Body of pancreas (tissue), 4 donors: ENCODE data around the gene CCDC172. TPM values are rescaled to one million over a fixed set of nuclear protein-coding genes. Genes with fewer than 3 reads are reported as not detected.

Experiments
- ATAC-seq: fragments of 150-250 bp; one replicate; pipeline ENCODE4 v1.9.1; 2016
- DNase-seq, 4 donors: peaks; one replicate each; pipeline ENCODE4 v3.0.0-alpha.2; 2019
- H3K27ac ChIP-seq, 4 donors: fragments of 200-600 bp; sonication (generic); 1 replicate in 3 of 4; 2 replicates in 1 of 4; pipeline versions ENCODE4 v1.5.1 to v1.6.1; 2016 to 2019; ENCODE audit warnings: mild to moderate bottlenecking in 1 of 4, mixed read lengths in 1 of 4, moderate library complexity in 1 of 4
- H3K27me3 ChIP-seq, 2 donors: fragments of 200-600 bp; sonication (generic); one replicate each; pipeline ENCODE4 v1.6.0; 2016; ENCODE audit warnings: mild to moderate bottlenecking in 1 of 2
- H3K36me3 ChIP-seq, 2 donors: fragments of 200-600 bp; sonication (generic); replicated peaks in 1 of 2; 2 replicates each; pipeline ENCODE4 v1.5.1; 2016; ENCODE audit warnings: low read depth in 2 of 2; ENCODE audit not compliant: insufficient read depth in 1 of 2
- H3K4me1 ChIP-seq: fragments of 200-600 bp; sonication (generic); one replicate; pipeline ENCODE4 v1.6.0; 2016
- H3K4me3 ChIP-seq, 2 donors: fragments of 200-600 bp; sonication (generic); 1 replicate in 1 of 2; 2 replicates in 1 of 2; pipeline ENCODE4 v1.5.1; 2016 to 2019
- H3K9me3 ChIP-seq, 3 donors: fragments of 200-600 bp; sonication (generic); 1 replicate in 2 of 3; 2 replicates in 1 of 3; pipeline ENCODE4 v1.5.1; 2016
- POLR2A ChIP-seq, 3 donors: fragments of 450-650 bp; IDR thresholded peaks; one replicate each; pipeline ENCODE4 v1.6.1; 2016; ENCODE audit warnings: antibody characterized with exemption in 3 of 3, mild to moderate bottlenecking in 2 of 3
- WGBS, 2 donors: methylation state at CpG; one replicate each; pipeline ENCODE4 v1.1.5; 2017; 5-methylcytosine and 5-hydroxymethylcytosine counted together
- intact Hi-C: fragments of 100-400 bp; cut with DNase I; formaldehyde crosslinking; loops from one replicate; pipeline ENCODE4 v1.15.1; 2023
- total RNA-seq, 2 donors: library from RNA; depleted of rRNA; stranded (reverse); fragments of >200 nt; gene quantifications; one replicate each; pipeline ENCODE4 v1.1.0, GENCODE V29; 2016
- TF ChIP-seq, protein P1 (sequence below), 7 experiments: fragments of 450-650 bp in 4 of 7; fragments of 200-600 bp in 3 of 7; sonication (generic) in 3 of 7; IDR thresholded peaks; one replicate each; pipeline ENCODE4 v1.5.1; 2016 to 2019; ENCODE audit warnings: antibody characterized with exemption in 7 of 7

CCDC172 gene
- total RNA-seq, 2 donors from 2014 or later, result not detected

DNA sequence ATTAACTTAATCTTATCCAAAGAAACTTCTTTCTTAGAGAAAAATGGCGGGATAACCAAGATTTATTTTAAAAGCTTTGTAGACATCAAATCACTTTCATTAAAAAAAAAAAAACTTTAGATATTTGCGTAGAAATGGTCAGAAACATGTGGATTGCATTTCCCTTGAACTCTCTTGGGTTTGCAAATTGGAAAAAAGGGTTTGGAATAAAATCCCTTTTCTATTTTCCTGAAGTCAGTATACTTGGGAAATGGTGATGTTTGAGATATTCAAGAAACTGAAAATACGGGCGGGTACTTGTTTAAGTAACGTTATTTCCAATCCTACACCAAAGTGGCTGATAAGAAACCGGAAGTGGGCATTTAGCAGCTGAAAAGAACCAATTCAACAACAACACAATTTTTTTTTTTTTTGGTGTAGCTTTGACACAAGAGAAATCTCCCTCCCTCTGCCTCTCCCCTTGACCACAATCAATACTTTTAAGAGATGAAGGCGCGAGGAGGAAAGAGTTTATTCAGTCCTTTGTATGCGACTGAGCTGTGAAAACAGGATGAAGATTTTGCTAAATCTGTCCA, 37.5 kb upstream of the CCDC172 start:
- TF ChIP-seq, protein P1, sequence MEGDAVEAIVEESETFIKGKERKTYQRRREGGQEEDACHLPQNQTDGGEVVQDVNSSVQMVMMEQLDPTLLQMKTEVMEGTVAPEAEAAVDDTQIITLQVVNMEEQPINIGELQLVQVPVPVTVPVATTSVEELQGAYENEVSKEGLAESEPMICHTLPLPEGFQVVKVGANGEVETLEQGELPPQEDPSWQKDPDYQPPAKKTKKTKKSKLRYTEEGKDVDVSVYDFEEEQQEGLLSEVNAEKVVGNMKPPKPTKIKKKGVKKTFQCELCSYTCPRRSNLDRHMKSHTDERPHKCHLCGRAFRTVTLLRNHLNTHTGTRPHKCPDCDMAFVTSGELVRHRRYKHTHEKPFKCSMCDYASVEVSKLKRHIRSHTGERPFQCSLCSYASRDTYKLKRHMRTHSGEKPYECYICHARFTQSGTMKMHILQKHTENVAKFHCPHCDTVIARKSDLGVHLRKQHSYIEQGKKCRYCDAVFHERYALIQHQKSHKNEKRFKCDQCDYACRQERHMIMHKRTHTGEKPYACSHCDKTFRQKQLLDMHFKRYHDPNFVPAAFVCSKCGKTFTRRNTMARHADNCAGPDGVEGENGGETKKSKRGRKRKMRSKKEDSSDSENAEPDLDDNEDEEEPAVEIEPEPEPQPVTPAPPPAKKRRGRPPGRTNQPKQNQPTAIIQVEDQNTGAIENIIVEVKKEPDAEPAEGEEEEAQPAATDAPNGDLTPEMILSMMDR (IDR thresholded peaks at IDR 0.05), result no peak
- TF ChIP-seq POLR2A (IDR thresholded peaks at IDR 0.05), result no peak
- DNase-seq, result no peak
- Histone ChIP-seq H3K27ac (no peak overlapping the region), H3K9me3 (no peaks in the 10 kb centered on the region), H3K4me3 (no peak overlapping the region), H3K27me3 (no peaks in the 10 kb centered on the region), H3K4me1 (no peaks in the 10 kb centered on the region), H3K36me3 (no peaks in the 10 kb centered on the region)
- intact Hi-C loops, result loop anchor here (5.0 to 10.0 kb wide), 2 partner anchors 489 to 932 kb away; no protein-coding TSS in a partner anchor
- WGBS, 2 donors, result 50 to 54% methylated on average over 9 of the region's 9 CpGs
- no peak for ATAC-seq

DNA sequence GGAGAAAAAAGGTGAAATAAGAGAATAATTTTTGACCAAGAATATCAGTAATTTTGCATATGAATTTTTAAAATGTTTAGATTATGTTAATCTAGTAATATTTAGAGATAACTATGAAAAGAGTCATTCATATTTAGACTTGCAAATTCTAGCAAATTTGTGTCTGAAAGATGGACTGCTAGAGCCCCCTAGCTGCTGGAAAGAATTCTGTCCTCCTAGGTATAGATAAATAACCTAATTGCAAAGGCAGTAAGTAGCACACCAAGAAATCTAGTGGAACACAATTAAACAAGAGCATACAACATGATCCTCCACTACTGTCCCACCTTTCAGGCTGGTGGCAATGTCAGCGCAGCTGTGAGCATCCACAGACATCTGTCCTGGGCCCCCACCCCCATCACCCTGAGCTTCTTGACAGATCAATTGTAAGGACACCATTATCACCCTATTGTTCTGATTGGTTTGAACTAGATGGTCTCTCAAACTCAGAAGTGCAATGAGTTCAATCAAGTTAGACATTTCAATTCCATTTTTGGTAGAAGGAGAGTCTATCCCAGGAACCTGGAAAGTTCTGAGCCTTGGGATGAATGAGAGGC, 36.2 kb upstream of the CCDC172 start:
- intact Hi-C loops, result loop anchor here (5.0 to 10.0 kb wide), 2 partner anchors 491 to 933 kb away; no protein-coding TSS in a partner anchor
- Histone ChIP-seq H3K27me3 (no peaks in the 10 kb centered on the region), H3K36me3 (no peaks in the 10 kb centered on the region), H3K27ac (no peak overlapping the region), H3K4me1 (no peaks in the 10 kb centered on the region), H3K9me3 (no peaks in the 10 kb centered on the region), H3K4me3 (no peak overlapping the region)
- DNase-seq (peak; percentile 31 to 54 (median 52)), ATAC-seq (no peak)
- TF ChIP-seq POLR2A (IDR thresholded peaks at IDR 0.05), result no peak
- TF ChIP-seq, protein P1 (IDR thresholded peaks at IDR 0.05), result peak in 6 of 7 experiments; percentile 54 to 87 (median 76)
- WGBS, 2 donors, result 15 to 21% methylated on average over 1 of the region's 1 CpG

DNA sequence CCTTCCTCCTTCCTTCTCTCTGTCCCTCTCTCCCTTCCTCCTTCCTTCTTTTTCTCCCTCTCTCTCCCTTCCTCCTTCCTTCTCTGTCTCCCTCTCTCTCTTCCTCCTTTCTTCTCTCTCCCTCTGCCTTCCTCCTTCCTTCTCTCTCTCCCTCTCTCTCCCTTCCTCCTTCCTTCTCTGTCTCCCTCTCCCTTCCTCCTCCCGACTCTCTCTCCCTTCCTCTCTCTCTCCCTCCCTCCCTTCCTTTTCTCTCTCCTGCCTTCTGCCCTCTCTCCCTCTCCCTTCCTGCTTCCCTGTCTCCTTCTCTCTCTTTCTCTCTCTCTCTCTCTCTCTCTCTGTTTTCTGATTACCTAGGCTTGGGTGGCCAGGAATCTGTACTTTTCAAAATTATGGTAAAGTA, 34.6 kb upstream of the CCDC172 start:
- Histone ChIP-seq H3K27ac (no peak overlapping the region), H3K9me3 (no peaks in the 10 kb centered on the region), H3K27me3 (no peaks in the 10 kb centered on the region), H3K36me3 (no peaks in the 10 kb centered on the region), H3K4me1 (no peaks in the 10 kb centered on the region), H3K4me3 (no peak overlapping the region)
- ATAC-seq, result no peak
- TF ChIP-seq, protein P1 (IDR thresholded peaks at IDR 0.05), result no peak
- no peak for TF ChIP-seq POLR2A (IDR thresholded peaks at IDR 0.05)
- no peak for DNase-seq
- intact Hi-C loops, result loop anchor here (5.0 to 10.0 kb wide), 3 partner anchors 482 to 935 kb away; no protein-coding TSS in a partner anchor
- WGBS, 2 donors, result 21 to 39% methylated on average over 1 of the region's 1 CpG

DNA sequence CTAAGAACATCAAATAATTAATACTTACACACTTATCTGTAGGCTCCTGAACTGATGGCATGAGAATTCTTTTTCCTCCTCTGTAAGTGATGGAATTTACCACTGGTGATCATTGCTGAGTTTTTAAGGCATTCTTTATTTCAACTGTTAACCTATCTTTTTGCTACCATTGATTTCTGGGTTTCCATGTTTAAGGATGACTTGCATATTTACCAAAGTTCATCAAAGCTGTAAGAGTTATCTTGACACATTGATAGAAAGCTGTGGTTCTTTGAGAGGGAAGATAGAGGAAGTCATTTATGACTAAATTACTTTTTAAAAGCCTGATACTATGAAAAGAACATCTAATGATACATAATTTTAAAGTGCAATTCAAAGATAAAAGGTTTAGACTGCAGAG, 31.8 kb upstream of the CCDC172 start:
- Histone ChIP-seq H3K9me3 (no peaks in the 10 kb centered on the region), H3K36me3 (no peaks in the 10 kb centered on the region), H3K4me1 (no peaks in the 10 kb centered on the region), H3K4me3 (no peak overlapping the region), H3K27ac (no peak overlapping the region), H3K27me3 (no peaks in the 10 kb centered on the region)
- no peak for ATAC-seq
- intact Hi-C loops, result loop anchor here (5.0 kb wide), 1 partner anchor 485 kb away; no protein-coding TSS in a partner anchor
- DNase-seq, result no peak
- TF ChIP-seq, protein P1 (IDR thresholded peaks at IDR 0.05), result no peak
- no peak for TF ChIP-seq POLR2A (IDR thresholded peaks at IDR 0.05)
